ENCODE results near the gene PRKAG2. TPM values are rescaled to one million over a fixed set of nuclear protein-coding genes. Genes with fewer than 3 reads are reported as not detected.

PRKAG2 gene
- total and polyA plus RNA-seq, 2 of the 13 experiments (the other 11 are each of a cell fraction or from before 2014, with no cell fraction given), result 0.90 to 1.3 TPM

DNA sequence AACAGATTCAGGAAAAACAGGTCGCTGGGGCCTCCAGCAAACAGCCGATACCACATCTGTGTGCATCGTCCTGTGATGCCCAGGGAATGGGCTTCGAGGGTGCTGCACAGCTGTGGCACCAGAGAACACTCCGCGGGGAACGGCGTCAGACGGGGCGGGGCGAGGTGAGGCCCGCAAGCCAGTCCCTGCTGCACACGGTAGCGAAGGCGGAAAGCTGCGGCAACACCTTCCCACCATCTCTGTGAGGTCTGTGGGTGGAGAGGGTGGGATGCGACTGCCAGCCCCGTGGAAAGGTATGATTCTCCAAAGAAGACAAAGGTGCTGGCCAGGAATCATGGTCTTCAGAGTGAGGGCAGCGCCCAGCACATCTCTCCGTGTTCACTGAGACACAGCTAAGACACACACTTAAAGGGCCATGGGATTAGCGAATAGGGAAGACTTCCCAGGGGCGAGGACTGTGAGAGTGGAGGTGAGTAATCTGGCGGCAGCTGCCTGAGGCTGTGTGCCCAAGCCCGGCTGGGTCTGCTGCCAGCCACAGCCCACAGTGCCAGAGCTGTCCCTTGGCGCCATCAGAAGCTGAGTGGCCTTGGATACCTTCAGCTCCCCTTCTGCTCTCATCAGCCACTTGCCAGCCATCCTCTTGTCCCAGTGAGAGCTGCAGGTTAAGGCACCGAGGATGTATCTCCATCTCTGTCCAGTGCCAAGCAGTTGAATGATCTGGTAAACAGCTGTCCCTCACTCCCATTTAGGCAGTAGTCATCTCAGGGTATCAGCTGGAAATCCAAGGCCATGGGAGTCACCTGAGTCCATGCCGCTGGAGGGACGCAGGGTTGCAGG, 17.6 kb downstream of the PRKAG2 start (continued):
- TF ChIP-seq PBX3 (CRISPR knock-in tag; IDR thresholded peaks at IDR 0.05; ENCODE audit: borderline replicate concordance) (no peak), CREB1 (IDR thresholded peaks at IDR 0.05) (no peak), CREB1 (CRISPR knock-in tag; IDR thresholded peaks at IDR 0.05) (no peak), ATF6 (CRISPR knock-in tag; conservative IDR thresholded peaks at IDR 0.05) (no peak), CENPT (CRISPR knock-in tag; IDR thresholded peaks at IDR 0.05; ENCODE audit: low read depth) (no peak)

- no TSS peak for BruUV-seq (replicated peaks)
- CTCF ChIA-PET (ENCODE audit: low intra/inter-chr PET ratio, low total read pairs), result no interaction called here
- TF ChIP-seq, protein P1, sequence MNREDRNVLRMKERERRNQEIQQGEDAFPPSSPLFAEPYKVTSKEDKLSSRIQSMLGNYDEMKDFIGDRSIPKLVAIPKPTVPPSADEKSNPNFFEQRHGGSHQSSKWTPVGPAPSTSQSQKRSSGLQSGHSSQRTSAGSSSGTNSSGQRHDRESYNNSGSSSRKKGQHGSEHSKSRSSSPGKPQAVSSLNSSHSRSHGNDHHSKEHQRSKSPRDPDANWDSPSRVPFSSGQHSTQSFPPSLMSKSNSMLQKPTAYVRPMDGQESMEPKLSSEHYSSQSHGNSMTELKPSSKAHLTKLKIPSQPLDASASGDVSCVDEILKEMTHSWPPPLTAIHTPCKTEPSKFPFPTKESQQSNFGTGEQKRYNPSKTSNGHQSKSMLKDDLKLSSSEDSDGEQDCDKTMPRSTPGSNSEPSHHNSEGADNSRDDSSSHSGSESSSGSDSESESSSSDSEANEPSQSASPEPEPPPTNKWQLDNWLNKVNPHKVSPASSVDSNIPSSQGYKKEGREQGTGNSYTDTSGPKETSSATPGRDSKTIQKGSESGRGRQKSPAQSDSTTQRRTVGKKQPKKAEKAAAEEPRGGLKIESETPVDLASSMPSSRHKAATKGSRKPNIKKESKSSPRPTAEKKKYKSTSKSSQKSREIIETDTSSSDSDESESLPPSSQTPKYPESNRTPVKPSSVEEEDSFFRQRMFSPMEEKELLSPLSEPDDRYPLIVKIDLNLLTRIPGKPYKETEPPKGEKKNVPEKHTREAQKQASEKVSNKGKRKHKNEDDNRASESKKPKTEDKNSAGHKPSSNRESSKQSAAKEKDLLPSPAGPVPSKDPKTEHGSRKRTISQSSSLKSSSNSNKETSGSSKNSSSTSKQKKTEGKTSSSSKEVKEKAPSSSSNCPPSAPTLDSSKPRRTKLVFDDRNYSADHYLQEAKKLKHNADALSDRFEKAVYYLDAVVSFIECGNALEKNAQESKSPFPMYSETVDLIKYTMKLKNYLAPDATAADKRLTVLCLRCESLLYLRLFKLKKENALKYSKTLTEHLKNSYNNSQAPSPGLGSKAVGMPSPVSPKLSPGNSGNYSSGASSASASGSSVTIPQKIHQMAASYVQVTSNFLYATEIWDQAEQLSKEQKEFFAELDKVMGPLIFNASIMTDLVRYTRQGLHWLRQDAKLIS (CRISPR knock-in tag; IDR thresholded peaks at IDR 0.05), result no peak
- TF ChIP-seq ZNF788 (CRISPR knock-in tag; IDR thresholded peaks at IDR 0.05; ENCODE audit: borderline replicate concordance), result no peak
- no peak for TF ChIP-seq ZNF33A (CRISPR knock-in tag; IDR thresholded peaks at IDR 0.05; ENCODE audit: borderline replicate concordance)
- TF ChIP-seq ZNF607 (CRISPR knock-in tag; IDR thresholded peaks at IDR 0.05; ENCODE audit: borderline replicate concordance), result no peak
- no peak for TF ChIP-seq HOXA3 (CRISPR knock-in tag; IDR thresholded peaks at IDR 0.05)
- TF ChIP-seq, protein P2, sequence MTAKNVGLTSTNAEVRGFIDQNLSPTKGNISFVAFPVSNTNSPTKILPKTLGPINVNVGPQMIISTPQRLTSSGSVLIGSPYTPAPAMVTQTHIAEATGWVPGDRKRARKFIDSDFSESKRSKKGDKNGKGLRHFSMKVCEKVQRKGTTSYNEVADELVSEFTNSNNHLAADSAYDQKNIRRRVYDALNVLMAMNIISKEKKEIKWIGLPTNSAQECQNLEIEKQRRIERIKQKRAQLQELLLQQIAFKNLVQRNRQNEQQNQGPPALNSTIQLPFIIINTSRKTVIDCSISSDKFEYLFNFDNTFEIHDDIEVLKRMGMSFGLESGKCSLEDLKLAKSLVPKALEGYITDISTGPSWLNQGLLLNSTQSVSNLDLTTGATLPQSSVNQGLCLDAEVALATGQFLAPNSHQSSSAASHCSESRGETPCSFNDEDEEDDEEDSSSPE (CRISPR knock-in tag; IDR thresholded peaks at IDR 0.05), result no peak
- TF ChIP-seq ZNF75D (CRISPR knock-in tag; IDR thresholded peaks at IDR 0.05; ENCODE audit: borderline replicate concordance), result no peak
- TF ChIP-seq KAT8 (CRISPR knock-in tag; IDR thresholded peaks at IDR 0.05), result no peak
- no peak for TF ChIP-seq ZNF776 (CRISPR knock-in tag; IDR thresholded peaks at IDR 0.05)
Measured at GRCh38 chr7:151858456-151858855, 18.5 kb downstream of the PRKAG2 start.

More at GRCh38 chr7:151858456-151858855, 18.5 kb downstream of the PRKAG2 start:
- H3K27me3 ChIP-seq (ENCODE audit: control insufficient read depth in 1 of 2, insufficient read depth in 2 of 2, low read length in 2 of 2), result peaks cover 0 to 3% of the 10 kb centered on the region in 2 experiments; a peak in 3 of 5 replicates
- H4K20me1 ChIP-seq (ENCODE audit: insufficient read depth, low read length), result no peaks in the 10 kb centered on the region; the same call in 1 of the 2 replicates
- ATAC-seq (no peak), FAIRE-seq (no peak), DNase-seq (ENCODE audit: low spot score) (no peak)
- POLR2A ChIA-PET, result no interaction called here
- H3K4me2 ChIP-seq (ENCODE audit: low read depth, low read length), result no peak overlapping the region
- intact Hi-C loops (cut with micrococcal nuclease; ENCODE audit: unreplicated experiment), result no loop called here
- no peaks in the 10 kb centered on the region for H3K9me3 ChIP-seq (ENCODE audit: low read length)
- no peak overlapping the region for H3K27ac ChIP-seq (ENCODE audit: extremely low read length, insufficient read depth, low read length)
- 57% methylated on average over 5 of the region's 5 CpGs for WGBS (ENCODE audit: low lambda C conversion rate)
- no peaks in the 10 kb centered on the region for H3K79me2 ChIP-seq (ENCODE audit: insufficient read depth, low read length)
- no peaks in the 10 kb centered on the region for H3K36me3 ChIP-seq (replicated peaks in 1 of 2; ENCODE audit: control insufficient read depth in 1 of 2, insufficient read depth in 2 of 2, low read length in 2 of 2)
- H3K9ac ChIP-seq (ENCODE audit: insufficient read depth, low read depth, low read length), result no peak overlapping the region
- H3K4me1 ChIP-seq (ENCODE audit: insufficient read depth, low read length), result no peaks in the 10 kb centered on the region
- H2AFZ ChIP-seq (ENCODE audit: low read length), result no peak overlapping the region
- in situ Hi-C loops (cut with HindIII; ENCODE audit: extremely low pct_ligation_motif_present, low pct_unique_long_range_greater_than_20kb), result no loop called here
- no peak overlapping the region for H3K4me3 ChIP-seq (replicated peaks in 1 of 3; ENCODE audit: insufficient read depth in 1 of 3, low read depth in 2 of 3, low read length in 3 of 3)
